GM21529 (cell line): ENCODE data around the gene COL27A1.
A peak's percentile ranks its signal among the peaks of the same experiment; 100 is the strongest.

Source experiments
- ATAC-seq: cut with Tn5 transposase; IDR thresholded peaks from one replicate; pipeline ENCODE4 v1.9.1; 2021; ENCODE audit not compliant: unreplicated experiment

COL27A1 gene

DNA sequence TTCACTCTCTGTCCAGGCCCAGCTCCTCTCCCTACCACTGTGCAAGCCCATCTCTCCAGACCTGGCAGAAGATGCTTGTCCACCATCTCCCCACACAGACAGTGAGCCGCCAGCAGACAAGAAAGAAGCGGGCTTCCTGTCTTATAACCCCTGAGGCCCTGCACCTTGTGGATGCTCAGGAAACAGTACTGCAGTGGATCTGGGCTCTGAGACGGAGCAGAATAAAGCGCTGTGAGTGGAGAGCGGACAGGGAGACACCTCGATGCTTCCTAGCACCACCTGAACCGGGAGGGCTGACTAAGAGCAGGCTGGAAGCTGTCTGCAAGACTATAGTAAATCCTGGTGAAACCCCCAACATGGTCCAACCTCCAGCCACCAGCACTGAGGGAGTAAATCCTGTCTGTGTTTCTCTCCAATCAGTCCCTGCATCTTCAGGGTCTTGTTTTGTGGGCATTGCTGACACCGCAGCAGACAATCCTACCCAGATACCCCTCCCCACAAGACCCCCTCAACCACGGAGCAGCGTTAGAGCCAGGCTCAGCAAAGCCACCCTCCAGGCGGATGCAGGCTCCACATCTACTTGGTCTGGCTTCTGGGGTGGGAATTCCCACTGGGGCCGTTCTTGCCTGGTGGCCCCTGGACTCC lies 193.0 kb downstream of the COL27A1 start:
- no peak for ATAC-seq

DNA sequence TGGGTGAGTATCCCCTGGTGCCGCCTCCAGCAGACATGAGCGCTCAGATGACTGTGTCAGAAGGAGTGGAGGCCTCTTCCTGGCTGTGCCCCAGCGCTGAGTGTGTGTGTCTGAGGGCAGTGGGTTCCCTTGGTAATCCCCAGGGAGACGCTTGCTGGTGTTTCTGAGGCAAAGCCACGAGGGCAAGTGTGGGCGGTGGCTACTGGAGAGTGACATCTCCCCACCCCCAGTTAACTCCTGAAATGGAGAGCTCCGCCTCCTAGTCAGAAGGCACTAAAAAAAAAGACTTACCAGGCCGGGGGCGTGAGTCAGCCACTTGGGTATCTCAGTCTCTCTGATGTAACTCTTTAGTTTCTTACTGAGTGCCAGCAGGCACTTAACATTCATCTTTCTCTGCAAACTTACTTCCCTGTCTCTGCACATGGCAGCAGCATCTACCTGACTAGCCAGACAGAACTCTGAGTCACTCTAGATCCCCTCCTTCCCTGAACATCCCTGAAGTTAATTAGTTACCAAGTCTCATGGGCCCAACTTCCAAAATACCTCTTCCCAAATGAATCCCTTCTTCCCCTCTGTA lies 193.7 kb downstream of the COL27A1 start:
- peak; percentile 94 for ATAC-seq

DNA sequence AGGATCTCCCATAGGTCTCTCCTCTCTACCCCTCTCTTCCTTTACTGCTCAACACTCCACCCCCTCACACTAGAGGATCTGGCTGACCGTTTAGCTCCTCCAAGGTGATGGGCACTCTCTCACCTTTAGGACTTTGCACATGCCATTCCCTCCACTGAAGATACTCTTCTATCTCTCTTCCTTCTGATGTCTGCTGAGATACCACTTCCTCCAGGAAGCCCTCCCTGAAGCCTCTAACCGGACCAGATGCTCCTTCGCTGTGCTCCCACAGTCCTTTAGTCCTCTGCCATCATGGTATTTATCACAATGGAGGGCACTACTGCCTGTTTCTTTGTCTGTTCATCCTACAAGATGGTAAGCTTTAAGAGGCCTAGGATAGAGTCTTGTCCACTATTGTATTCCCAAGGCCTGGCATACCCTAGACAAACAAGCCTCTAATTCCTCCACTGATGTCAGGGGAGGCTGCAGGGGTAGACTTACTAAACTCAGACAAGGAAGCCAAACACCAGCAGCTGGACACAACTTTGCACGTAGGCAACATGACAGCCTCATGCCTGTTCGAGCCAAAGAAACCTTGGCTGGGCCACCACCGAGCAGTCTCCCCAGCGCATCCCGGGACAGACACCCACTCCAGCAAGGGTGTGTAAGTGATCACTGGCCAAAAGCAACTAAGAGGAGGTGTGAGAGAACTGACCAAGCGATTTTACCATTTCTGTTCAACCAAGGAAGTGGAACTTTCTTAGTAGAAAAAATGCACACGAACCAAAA lies 194.6 kb downstream of the COL27A1 start:
- no peak for ATAC-seq

DNA sequence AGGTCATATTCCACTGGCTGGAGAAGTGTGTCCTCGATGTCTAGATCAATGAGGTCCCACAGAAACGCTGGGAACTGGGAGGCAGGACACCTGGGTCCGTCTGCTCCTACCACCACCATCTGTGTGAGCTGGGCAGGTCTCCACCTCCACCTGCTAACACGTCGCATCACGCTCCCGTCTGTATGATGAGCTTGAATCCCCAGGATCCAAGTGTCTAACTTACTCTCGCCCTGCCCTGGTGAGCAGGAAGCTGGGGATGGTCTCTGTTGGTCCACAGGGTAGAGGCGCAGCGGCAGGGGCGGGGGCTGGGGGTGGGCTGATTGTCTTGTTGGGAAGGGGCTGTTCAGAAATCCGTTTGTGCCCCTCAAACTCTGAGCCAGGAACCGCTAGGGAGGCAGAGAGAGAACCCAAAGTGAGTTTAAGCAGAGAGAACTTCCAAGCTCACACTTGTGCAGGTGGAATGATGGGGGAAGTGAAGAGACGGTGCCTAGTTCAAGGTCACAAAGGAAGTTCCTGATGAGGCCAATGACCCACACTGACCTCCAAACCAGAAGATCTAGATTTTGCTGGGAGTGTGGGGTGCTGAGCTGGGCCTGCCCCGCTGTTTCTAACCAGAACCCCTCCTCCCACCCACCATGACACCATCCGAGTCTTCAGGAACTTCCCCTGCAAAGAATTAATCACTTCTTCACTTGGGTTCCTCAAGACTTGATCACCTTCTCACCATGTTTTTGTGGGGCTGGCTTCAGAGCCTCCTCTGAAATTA lies 195.5 kb downstream of the COL27A1 start:
- ATAC-seq: no peak

DNA sequence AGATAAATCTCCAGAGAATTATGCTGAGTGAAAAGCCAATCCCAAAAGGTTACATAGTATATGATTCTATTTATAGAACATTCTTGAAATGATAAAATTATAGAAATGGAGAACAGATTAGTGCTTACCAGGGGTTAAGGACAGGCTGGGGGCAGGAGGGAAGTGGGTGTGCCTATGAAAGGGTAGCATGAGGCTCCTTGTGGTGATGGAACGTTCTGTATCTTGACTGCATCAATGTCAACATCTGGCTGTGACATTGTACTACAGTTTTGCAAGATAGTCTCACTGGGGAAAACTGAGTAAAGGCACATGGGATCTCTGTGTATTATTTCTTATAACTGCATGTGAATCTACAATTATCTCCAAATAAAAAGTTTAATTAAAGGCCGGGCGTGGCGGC lies 196.6 kb downstream of the COL27A1 start:
- no peak for ATAC-seq

DNA sequence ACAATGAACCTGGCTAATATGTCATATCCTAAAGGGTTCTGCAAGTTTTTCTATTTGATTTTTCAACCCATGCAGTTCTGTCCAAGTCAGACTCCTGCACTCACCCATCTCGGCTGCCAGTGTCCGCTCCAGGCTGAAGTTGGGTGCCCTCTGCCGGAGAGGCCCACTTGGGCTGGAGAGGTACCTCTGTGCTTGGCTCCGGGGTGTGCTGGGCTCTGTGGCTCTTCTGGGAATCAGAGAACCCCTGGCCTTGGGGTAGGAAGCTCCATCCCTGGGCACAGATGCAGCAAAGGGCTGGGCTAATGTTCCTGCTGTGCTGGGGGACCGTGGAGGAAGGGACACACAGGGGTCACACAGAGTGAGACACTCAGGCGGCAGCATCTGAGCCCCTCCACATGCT lies 200.5 kb downstream of the COL27A1 start:
- no peak for ATAC-seq

DNA sequence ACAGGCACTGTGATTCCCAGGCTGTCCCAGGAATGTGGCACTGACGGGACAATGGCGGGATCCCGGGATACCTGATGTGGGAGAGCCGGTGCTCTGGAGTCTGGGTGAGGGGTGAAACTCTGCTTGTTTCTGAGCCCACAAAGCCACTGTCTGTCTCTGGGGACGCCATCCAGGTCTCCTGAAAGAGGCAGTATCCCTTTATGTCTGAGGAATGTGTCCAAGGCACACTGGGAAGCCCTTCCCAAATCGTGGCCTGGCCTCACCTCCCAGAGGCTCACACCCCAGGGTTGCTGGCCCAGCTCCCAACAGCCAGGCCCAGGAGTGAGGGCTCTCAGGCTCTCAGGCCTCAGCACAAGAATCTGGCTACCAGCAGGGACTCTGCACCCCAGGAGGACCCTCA lies 201.5 kb downstream of the COL27A1 start:
- no peak for ATAC-seq

DNA sequence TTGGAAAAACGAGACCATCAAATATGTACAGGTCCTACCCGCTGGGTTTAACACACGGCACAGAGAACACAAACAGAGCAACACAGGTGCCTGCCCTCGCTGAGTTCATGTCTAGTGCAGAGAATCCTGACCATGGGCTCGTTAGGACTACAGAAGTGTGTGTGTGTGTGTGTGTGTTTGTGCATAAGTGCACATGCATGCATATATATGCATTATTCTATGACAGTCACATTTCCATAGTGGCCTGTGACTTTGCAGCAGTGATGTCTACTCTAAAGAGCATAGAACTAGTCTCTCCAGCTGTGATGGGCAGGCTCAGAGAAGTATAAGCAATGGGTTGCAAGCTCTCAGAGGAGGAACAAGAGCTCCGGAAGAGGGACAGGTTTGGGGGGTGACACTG lies 202.0 kb downstream of the COL27A1 start:
- ATAC-seq: no peak

DNA sequence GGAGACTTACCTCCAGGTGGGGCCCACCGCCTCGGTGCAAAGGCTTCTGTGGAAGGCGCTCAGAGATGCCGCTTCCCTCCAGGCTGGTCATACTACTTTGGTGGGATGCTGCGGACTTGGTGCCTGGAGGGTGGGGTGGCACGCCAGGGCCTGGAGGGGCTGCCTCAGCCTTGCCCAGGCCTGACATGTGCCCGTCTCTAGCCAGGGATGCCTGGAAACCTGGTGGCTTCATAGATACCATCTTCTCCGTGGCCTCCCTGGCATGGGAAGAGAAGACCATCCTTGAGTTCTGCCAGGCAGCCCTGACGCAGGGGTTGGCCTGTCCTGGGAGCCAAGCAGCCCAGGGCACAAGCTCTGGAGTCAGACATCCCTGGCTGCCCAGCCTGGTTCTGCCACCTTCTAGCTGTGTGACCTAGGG lies 202.6 kb downstream of the COL27A1 start:
- ATAC-seq: no peak

DNA sequence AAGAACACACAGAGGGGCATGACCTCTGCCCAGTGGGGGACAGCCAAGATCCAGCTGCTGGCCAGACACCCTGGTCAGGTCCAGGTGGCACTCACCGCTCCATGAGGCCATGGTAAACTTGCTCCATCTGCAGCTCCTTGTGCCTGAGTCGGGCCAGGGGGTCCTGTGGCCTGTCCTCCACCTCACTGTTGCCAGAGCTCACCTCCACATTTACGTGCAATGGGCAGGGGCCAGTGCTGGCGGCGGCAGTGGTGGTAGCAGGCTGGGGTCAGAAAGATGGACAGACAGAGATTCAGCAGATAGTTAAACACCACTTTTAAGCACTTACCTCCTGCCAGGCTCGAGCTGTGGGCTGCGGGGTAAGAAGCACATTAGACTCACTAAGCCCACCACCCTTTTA lies 204.5 kb downstream of the COL27A1 start:
- no peak for ATAC-seq

DNA sequence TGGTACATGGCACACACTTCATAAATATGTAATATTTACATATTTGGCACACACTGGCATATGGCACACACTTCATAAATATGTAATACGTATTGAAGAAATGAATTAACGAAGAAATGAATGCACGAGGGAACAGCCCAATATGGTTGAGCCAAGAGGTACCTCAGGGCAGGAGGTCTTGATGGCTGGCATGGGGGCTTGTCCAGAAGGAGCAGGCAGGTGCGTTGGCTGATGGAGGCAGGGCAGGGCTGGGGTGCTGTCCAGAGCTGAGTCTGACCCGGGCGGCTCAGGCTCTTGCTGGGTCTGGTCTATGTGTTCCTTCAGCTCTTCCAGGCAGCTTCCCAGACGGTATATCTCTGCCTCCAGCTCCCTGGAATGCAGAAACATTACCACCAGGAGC lies 206.2 kb downstream of the COL27A1 start:
- no peak for ATAC-seq
